Activated CD4-positive, CD25-positive, alpha-beta regulatory T cell treated with anti-CD3 and anti-CD28 coated beads, Interleukin-2, amount 50 U/mL, for 72 hours (primary cell): ENCODE measurements around the gene TBX4.
A peak's percentile ranks its signal among the peaks of the same experiment; 100 is the strongest.
"Not testable (repeated sequence)": the region's sequence is repeated elsewhere in the genome, so short reads cannot be mapped to it uniquely, and the experiment has no call there.

ENCODE experiments used
- DNase-seq: peaks from one replicate; pipeline ENCODE4 v3.0.0; 2021

The TBX4 gene

DNA sequence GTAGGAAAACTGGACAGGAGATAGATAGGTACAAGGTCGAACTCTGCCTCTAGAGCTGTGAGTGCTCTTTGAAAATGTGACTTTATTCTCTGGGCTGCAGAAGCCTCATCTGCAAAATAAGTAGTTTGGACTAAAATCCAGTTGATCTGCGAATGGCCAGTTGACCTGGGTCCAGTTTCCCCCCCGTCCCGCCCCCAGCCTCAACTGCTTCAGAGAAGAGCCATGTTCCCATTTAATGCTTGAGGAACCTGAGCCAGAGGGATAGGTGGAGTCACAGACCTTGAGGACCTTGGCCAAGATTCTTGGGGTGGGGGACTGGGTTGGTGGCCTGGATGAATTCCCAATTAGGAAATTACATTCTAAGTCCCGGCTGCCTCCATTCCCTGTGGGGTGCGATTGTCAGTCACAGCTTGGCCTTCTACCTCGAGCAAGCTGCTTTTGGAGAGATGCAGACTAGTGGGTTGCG, 38.5 kb upstream of the TBX4 start:
- no peak for DNase-seq

DNA sequence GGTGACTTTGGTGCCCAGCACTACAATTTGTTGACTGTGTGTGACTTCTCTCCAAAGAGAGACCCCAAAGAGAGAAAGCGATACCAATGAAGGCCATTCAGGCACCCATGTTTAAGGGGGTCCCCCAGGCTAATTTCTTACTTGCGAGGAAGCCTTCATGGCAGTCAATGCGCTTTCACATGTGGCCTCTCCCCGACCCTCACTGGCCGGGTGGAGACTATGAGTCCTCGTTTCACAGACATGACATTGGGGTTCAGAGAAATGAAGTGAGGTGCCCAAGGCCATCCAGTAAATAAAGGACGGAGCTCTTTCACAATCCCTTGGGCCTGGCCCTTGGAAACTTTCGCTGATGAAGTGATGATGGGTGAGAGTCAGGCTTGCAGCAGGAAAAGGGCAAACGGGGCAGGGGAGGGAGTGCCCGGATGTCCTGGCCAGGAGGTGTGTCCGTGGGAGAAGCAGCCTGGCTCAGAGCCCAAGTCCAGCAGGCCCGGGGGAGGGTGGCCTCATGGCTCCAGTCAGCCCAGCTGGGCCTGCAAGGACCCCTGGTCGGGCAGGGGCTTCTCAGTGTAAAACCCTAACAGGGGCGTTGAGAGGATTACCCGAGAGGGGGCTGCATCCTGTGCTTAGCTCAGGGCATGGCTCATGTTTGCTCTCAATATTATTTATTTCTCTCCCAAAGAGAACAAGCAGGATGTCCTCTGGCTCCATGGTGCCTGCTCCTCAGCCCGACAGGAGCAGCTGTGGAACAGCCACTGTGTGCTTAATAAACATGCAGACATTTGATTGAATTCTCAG, 37.9 kb upstream of the TBX4 start:
- DNase-seq = no peak

DNA sequence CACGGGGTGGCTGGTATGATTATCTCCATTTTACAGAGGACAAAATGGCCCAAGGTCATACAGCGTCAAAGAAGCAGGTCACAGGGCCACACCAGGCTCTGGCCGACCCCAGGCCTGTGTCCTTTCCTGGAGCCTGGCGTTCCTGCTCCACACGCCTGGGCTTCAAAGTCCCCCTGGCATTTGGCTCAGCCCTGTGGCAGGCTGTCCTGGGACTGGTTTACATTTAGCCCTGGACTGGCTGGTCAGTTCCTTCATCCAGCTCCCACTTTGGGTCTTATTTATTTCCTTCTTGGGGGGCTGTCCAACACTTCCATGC, 37.3 kb upstream of the TBX4 start:
- DNase-seq = no peak

DNA sequence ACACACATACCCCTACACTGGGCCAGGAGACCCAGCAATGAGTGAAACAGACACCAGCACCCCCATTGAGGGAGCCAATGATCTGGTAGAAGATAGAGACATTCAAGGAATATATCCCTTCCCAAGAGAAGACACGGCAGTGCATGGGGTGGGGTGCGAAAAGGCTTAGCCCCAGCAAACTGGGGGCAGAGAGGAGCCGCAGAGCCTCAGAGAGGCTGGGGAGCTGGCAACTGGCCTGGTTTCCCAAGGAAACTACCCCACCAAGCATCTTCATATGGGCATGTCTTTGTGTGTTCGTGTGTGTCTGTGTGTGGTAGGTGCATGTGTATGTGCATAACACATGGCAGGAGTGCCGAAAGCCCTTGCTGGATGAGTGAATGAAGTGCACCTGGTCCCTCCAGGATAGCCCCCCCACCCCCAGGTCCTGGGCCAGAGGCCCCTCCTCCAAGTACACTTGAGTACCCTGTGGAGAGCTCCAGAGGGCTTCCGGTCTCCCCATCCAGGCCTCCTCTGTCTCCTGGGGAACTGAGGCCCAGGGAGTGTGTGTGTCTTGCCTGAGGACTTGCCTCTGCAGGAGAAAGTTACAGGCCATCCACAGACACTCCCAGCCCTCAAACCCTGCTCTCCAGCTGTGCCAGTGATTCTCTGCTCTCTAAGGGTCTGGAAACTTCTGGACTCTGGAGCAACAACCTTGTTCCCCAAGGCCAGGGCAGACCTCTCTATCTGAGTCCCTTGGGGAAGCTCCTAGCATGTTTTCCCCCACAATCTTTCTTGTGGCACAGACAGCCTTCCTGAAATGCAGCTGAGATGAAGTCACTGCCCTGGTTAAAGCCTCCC, 36.6 kb upstream of the TBX4 start:
- no peak for DNase-seq

DNA sequence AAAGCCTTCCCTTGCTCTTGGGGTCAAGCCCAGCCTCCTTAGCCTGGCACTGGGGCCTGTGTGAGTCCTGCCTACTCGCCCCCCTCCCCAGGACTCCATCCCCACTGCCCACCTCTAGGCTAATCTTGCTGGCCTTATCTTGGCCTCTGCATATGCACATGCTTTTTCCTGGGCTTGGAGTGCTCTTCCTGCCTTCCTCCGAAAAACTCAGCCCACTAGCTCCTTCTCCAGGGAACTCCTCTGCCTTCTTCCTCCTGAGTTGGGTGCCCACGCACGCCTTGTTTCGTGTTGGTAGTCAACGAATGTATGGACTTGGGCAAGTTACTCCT, 36.0 kb upstream of the TBX4 start:
- no peak for DNase-seq

DNA sequence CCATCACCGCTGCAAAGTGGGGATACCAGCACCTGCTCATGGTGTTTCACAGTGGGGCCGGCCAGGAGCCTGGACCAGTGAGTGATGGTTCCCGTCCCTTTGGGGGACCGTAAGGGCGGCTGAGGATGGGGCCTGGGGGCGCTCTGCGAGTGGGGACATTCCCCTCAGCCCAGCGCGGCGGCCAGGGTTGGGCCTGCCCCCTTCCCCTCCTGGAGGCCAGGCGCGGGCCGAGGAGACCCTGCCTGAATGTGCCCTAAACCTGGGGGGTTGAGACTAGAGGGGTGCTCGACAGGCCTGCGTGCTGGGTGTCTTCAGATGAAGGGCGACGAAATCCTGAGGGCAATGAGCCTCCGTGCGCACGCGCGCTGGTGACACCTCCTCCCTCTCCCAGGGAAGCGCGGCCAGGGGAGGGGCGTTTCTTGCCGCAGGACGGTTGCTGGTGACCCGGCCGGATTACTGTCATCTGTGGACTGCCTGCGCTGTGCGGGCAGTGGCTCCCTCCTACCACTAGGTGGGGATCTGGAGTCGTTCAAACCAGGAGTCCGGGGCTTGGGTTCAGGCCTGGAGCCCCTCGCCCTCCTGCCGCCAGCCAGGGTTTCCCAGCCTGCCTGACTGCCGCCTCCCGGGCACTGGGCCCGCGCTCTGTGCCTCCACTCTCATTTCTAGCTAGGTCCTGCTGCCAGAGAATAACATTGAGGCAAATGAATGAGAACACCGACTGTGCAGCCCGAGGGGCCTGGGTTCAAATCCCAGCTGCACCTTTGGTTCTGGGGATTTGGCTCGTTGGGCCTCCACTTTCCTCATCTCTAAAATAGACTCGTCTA, 35.5 kb upstream of the TBX4 start:
- peak; percentile 68 for DNase-seq

DNA sequence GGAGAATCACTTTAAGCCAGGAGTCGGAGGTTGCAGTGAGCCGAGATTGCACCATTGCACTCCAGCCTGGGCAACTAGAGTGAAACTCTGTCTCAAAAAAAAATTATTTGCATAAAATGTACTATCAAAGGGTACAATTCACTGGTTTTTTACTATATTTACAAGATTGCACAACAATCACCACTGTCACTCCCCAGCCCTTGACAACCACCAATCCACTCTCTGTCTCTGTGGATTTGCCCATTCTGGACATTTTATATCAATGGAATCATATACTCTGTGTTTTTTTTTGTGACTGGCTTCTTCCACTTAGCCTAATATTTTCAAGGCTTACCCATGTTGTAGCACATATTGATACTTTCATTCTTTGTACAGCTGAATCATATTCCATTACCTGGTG, 33.8 kb upstream of the TBX4 start:
- no peak for DNase-seq

DNA sequence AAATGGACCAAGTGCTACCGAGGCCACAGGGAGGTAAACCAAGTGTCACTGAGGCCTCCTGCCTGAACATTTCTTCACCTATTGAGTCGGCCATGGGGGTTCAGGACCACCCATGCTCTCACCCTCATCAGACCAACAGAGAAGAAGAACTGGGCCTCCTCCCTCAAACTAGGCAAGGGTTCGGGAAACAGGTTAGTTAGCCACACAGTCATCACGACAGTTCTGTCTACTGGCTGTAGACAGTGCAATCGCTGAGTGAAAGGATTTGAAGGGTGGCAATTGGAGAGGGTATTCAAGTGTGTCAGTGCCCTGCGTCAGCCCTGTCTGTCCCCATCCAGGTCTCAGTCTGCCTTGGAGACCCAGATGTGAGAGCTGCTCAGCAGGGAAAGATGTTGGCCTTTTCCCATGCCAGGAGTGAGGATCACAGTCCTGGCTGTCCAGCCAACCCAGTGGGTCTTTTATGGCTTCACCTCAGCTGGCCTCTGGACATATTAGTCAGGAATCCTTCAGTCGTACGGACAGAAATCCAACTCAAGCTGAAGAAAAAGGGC, 32.7 kb upstream of the TBX4 start:
- no peak for DNase-seq

DNA sequence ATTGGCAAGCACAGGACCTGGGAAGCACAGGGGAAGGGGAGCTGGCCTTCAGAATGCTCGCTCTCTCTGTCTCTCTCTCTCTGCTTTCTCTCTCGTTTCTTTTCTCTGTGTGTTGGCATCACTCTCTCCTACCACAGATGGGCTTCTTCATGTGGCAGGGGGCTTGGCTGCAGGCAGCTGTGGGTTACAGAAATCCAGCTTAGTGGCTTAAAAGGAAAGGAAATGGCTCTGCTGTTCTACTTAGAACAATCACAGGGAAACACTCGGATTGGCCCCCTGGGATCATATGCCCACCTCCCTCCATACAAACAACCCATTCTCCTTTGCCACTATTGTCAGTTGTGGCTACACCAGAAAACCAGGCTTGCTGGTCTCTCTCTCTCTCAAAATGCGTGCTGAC, 32.2 kb upstream of the TBX4 start:
- no peak for DNase-seq

DNA sequence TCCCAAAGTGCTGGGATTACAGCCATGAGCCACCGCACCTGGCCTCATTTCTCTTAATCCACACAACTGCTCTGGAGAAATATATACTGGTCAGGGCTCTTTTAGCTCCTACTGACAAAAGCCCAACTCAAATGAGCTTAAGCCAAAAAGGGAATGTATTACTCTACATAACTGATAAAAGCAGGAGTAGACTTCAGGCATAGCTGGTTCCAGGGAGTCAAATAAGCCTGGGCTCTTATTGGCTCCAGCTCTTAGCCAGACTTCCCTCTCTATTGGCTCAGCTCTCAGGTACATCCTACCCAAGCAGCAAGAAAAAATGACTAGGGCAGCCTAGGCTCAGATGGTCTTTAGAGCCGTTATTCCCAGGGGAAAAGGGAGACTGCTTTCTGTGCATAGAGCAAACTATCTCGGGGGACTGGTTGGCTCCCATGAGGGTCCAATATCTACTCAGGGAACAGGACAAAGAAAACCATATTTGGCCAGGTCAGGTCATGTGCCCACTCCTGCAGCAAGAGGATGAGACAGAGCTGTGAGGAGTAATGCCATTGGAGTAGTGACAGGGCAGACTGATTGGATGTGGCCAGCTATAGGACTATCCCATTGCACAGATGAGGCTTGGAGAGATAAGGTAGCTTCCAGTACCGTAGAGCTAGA, 31.4 kb upstream of the TBX4 start:
- DNase-seq = no peak

DNA sequence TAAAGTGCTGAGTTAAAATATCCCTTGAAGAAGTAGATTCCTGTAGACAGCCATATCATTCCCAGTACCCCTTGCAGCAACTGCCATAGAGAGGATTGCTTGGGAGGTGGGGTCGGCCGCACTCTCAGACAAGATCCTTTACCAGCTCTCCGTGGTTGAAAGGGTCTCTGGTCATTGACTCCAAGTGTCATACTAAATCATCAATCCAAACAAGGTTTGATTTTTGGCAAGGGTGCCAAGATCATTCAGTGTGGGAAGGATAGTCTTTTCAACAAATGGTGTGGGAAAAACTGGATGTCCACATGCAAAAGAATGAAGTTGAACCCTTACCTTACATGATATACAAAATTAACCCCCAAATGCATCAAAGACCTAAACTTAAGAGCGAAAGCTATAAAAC, 30.8 kb upstream of the TBX4 start:
- DNase-seq = no peak

DNA sequence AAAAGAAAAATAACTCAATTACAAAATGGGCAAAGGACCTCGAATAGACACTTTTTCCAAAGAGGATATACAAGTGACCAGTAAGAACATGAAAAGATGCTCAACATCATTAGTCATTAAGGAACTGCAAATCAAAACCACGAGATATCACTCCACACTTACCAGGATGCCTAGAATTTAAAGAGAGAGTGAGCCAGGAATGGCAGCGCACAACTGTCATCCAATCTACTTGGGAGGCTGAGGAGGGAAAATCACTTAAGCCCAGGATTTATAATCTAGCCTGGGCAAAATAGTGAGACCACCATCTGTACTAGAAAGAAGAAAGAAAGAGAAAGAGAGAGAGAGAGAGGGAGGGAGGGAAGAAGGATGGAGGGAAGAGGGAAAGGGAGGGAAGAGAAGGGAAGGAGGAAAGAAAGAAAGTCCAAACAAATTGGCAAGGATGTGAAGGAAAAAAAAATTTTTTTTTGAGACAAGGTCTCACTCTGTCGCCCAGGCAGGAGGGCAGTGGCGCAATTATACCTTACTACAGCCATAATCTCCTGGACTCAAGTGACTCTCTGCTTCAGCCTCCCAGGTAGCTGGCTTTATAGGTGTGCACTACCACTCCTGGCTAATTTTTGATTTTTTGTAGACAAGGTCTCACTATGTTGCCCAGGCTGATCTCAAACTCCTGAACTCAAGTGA, 30.0 kb upstream of the TBX4 start:
- DNase-seq = no peak

DNA sequence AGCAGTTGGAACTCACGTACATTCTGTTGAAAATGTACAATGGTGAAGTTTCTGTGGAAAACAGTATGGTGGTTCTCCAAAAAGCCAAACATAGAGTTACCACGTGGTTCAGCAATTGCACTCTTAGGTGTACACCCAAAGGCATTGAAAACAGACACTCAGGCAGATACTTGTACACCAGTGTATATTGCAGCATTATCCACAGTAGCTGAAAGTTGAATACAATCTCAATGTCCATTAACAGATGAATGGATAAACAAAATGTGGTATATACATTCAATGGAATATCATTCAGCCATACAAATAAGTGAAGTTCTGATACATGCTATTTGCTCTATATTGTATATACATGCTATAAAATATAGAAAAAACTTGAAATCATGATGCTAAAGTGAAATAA, 29.4 kb upstream of the TBX4 start:
- no peak for DNase-seq

DNA sequence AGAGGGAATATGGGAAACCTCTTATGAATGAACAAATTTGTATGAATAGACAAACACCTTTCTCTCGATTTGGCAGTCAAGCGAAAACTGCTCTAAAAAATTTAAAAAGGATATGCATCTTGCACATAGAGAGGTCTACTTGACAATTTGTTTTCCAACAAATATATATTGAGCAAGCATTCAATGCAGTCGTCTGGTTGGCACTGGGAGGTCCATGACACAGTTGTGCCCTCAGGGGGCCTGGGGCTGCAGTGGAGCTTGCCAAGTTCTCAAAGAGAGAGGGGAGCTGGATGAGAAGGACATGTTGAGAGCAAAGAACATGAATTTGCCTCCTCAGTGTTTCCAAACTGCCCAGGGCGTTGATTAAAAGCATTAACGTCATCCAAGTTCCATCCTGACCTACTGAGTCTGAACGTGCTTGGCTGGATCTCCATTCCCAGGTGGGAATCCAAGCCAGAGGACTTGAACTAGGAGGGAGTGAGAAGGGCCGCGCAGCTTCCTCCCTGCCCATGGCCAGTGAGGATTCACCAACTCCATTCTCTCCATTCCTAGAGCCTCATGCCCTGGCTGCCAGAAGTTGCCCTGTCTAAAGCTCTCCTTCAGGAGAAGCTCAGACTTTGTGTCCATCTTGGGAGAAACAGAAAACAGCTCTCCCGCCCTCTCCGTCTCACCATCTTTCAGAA, 28.1 kb upstream of the TBX4 start:
- DNase-seq = no peak

DNA sequence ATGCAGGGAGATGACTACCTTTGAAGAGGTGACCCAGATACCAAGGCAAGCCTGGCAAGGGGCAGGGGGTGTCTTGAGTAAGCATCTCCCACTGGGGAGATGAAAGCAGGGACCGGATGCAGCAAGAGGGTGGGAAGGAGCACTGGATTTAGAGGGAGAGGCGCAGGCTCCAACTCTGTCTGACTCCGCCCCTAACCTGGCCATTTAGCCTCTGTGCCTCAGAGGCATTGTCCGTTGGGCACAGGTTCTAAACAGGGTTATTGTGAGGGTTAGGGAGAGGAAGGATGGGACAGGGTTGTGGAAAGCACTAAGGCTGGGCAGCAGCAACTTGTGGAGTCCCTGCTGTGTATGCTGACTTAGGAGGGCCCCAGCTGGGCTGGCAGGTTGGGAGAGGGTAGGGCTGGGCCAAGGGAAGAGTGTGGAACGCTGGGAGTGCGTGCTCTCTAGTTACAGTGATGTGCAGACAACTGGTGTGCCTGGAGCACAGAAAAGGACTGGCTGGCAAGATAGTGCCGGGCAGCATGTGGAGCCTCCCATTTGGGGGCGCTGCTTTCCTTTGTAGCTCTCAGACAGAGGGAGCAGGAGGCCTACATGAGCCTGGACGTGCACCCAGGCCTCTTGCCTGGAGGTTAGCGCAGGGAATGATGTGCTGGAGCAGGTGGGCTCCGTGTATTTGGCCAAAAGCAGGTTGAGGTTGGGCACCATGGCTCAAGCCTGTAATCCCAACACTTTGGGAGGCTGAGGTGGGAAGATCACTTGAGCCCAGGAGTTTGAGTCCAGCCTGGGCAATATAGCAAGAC, 26.3 kb upstream of the TBX4 start:
- no peak for DNase-seq

DNA sequence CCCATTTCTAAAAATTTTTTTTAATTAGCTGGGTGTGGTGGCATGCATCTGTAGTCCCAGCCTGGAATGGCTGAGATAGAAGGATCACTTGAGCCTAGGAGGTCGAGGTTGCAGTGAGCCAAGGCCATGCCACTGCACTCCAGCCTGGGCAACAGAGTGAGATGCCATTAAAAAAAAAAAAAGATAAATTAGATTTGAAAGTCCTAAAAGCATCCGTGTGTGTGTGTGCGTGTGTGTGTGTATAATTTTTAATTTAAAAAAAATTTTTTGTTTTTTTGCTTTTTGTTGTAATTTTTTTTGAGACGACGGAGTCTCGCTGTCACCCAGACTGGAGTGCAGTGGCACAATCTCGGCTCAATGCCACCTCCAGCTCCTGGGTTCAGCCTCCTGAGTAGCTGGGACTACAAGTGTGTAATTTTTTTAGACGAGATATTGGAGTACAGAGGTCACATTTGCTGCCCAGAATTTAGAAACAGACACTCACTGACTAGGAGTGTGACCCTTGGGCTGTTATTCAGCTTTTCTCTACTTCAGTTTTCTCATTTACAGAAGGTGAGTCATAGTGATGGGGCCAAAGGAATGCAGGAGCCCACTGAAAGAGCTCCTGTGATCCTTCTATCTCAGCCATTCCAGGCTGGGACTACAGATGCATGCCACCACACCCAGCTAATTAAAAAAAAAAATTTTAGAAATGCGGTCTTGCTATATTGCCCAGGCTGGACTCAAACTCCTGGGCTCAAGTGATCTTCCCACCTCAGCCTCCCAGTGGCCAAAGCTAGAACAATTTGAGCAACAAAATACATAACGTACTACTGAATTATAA, 25.5 kb upstream of the TBX4 start:
- DNase-seq = no peak

DNA sequence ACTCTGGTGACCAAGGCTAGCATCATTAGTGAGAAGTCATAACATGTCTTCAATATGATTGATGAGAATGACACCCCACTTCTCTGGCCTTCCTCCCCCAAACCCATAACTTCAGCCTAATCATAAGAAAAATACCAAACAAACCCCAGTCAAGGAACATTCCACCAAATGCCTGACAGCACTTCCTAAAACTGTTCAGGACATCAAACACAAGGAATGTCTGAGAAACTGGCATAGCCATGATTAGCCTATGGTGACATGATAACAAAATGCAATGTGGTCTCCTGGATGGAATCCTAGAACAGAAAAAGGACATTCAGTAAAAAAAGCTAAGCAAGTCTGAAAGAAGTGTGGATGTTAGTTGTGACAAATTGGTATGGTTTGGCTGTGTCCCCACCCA, 24.7 kb upstream of the TBX4 start:
- no peak for DNase-seq

DNA sequence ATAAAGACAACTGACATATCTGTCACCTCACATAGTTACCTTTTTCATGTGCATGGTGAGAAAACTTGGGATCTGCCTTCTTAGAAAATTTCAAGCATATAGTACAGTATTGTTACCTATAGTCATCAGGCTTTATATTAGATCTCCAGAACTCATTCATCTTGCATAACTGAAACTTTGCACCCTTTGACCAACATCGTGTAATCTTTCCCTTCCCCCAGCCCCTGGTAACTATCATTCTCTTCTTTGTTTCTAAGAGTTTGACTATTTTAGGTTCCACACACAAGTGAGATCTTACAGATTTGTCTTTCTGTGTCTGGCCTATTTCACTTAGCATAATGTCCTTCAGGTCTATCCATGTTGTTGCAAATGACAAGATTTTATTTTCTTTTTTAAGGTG, 22.9 kb upstream of the TBX4 start:
- no peak for DNase-seq

DNA sequence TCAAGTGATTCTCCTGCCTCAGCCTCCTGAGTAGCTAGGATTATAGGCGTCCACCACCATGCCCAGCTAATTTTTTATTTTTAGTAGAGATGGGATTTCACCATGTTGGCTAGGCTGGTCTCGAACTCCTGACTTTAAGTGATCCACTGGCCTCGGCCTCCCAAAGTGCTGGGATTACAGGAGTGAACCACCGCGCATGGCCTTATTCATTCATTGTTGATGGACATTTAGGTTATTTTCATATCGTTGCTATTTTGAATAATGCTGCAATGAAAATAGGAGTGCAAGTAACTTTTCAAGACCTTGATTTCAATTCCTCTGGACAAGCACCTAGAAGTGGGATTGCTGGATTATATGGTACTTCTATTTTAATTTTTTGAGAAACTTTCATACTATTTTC, 22.4 kb upstream of the TBX4 start:
- DNase-seq = not testable (repeated sequence)
